SKM-1 (cell line): ENCODE data around the gene NPPC.
"Not testable (repeated sequence)": the region's sequence is repeated elsewhere in the genome, so short reads cannot be mapped to it uniquely, and the experiment has no call there.

Source experiments
- DNase-seq: peaks from one replicate; lab custom pipeline; 2025; ENCODE audit not compliant: unreplicated experiment; lab: John Stamatoyannopoulos, UW

Gene NPPC

DNA sequence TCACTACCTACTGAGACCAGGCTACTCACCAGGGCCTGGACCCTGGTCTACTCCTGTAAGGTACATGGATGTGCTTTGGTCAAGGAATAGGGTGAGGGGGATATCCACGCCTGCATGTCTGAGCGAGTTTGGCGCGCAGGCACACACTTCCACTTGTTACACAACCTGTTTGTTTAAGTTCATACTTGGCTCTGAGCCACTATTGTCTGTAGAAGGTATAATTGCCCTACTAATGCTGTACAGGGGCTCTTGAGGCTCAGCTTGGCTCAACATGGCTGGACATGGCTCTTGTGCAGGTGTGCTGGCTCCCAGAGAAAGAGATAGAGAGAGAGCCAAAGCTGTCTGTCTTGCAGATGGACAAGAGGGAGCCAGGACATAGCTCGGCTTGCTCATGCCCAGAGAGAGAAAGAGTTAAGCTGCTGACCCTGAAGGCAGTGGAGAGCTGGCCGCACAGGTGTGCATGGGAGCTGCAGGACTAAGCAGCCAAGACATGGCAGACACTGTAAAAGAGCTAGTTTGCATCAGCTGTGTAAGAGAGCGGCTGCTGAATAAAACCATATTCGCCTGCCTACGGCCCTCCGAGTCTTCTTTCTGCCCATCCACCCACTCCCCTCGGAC is 35.2 kb downstream of the NPPC start:
- no peak for DNase-seq

DNA sequence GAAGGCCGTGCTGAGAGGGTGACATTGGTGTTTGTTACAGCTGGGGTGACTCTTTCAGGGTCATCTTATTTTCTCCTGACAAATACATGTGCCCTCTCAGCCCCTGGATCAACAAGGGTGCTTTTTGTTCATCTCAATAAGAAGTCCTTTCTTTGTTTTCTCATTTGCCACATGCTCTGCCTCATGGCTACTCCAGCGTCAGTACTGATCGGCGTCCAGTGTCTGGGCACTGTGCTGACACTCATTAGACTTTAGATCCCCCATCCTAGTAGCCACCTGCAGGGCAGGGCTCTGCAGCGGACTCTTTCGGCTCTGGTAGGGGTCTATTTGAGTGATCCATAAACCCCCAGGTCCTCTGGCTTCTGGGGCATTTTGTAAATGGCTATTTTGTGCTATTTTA is 38.4 kb downstream of the NPPC start:
- no peak for DNase-seq

DNA sequence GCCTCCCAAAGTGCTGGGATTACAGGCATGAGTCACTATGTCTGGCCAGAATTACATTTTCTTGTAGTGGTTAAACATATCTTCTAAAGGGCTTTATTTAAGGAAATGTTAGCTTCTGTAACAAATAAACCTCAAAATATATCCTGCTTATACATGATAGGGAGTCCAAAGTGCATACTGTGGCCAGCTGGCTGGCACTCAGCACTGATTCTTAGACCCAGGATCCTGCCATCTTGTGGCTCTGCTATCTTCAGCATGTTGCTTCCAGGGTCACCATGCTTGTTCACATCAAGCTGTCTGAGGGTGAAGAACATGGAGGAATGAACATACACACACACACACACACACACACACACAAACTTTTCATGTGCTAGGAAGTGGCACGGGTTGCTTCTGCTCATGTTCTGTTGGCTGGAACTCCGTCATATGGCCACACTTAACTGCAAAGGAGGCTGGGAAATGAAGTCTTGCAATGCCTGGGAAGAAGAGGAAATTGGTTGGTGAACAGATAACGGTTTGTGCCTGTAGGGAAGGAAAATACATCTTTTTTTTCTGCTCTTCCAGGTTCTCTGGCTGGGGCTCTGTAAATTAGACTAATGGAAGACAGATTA is 40.0 kb downstream of the NPPC start:
- DNase-seq: no peak

DNA sequence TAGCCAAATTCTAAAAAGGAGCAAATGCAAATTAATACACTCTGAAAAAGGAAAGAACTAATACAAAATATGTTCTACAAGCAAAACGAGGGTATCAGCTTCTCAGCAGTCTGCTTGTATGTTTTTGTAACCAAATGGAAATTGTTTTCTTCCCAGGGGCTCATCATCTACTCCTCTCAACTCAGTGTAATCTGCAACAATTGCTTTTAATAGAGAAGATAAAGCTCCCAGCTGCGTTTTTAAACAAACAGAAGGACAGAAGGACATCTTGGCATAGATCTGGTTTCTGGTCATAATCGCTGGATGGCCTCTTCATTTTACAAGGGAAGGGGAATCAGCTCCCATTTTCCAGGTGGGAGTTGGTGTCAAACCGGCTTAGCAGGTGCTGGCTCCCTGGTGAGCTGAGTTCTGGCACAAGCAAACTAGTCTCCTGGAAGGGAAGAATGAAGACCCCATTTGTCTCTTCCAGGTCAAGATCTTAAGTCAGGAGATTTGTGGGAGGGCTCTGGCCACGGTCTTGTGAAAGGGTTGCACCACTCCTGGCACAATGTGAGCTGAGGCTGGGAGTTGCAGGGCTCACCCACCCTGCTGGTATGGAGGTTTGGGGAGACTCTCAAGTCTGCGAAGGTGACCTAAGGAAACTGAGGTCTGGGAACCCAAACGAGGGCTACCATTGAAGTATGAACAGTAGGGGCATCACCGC is 41.6 kb downstream of the NPPC start:
- DNase-seq: no peak

DNA sequence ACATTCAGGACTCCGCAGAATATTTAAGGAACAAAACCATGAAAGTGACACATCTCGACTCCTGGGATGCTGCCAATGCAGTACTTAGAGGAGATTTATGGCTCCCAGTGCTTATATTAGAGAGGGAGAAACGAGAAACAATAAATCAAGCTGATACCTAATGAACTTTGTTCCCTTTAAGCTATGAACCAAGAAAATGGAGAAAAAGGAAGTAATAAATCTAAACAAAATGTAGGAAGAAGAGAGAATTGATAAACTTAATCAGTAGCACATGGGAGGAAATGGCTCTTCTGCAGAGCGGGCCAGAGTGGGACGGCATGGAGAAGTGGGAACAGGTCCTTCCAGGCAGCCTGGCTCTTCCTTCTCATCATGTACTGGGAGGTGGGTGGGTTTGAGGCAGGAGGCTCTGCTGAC is 42.7 kb downstream of the NPPC start:
- DNase-seq: no peak

DNA sequence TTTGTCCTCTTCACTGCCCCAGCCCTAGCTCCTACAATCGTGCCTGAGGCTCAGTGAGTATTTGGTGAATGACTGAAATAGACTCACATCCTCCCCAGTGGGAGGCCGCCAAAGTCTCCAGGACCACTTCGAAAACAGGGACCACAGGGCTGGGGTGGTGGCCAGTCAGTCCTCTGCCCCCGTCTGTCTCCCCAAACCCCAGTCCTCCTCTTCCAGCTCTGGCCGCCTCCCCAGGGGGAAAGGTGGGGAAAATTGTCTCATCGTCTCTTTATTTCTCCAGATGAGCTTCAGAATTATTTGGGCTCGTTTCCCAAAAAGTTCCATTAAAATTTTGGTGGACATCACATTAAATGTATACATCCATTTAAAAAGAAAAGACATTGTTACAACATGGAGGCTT is 43.5 kb downstream of the NPPC start:
- DNase-seq: no peak

DNA sequence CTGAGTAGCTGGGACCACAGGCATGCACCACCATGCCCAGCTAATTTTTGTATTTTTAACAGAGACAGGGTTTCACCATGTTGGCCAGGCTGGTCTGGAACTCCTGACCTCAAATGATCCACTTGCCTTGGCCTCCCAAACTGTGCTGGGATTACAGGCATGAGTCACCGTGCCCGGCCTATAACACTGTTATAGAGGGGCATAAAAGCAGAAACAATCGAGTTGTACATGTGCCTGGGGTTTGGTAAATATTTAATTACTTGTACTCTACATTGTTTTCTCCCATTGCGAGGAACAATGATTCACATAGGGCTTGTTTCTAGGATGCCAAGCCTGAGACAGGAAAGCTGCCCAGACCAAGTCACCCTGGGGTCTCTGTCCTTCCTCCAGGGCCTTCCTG is 45.8 kb downstream of the NPPC start:
- DNase-seq: not testable (repeated sequence)

DNA sequence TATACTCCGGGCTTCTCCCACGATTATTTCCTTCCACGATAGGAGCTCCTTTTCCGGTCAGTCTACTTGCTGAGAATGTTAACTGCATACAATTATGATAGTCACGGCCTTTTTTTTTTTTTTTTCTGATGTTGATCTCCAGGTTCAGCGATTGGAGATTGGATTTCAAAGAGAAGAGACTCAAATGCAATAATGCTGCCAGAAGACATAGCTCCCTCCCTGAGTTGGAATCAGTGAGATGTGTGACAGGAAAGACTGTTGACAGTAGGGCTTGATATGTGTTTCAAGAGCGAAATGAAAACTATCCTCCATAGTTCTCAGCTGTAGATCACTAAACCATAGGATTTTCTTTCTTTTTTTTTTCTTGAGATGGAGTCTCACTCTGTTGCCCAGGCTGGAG is 47.0 kb downstream of the NPPC start:
- no peak for DNase-seq

DNA sequence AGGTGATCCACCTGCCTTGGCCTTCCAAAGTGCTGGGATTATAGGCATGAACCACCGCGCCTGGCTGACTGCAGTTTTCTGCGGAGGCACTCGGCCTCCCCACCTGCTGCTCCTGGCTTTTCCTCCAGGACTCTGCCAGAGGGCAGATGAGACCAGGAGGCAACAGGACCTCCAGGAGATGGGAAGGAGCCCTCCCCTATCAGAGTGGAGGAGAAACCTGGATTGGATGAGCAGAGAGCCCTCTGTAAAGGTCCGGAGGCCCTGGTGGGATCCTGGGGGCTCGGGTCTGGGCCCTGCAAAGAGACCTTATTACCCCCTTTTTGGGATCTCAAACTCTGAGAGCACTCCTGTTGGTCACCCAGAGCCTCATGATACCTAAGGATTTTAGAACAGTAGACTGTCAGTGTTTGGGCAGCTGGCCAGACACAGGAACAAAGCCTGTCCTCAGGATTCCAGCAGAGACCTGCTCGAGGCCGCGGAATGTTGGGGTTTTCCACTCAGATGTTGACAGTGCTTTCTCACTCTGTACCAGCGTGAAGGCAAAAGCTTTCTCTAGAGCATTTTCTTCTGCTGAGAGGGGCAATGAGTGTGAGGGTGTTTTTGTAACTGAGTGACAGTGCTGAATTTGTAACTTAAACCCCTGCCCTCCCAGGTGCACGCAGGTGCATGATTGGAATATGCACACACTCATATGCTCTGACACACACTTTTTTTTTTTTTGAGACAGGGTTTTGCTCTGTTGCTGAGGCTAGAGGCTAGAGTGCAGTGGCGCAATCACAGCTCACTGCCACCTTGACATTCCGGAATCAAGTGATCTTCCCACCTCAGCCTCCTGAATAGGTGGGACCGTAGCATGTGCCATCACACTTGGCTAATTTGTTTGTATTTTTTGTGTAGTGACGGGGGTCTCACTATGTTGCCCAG is 48.4 kb downstream of the NPPC start:
- no peak for DNase-seq

DNA sequence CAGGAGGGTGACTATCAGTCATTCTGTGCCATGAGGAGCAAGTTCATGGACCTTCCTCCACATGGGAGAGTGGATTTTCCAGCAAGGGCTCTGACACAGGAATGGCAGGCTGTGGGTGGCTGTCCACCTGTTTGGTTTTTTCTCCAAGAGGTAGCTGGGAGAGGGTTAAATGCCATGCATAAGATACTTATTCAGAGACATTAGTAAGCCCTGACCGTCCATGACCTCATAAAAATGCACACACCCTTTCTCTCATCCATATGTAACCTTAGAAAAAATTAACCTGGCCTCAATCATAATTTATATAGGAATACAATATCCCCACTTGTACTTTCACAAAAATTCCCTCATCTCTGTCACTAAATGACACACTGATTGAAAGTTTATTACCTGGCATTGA is 51.3 kb downstream of the NPPC start:
- DNase-seq: no peak
